ENCODE data around the gene UPF1. TPM values are rescaled to one million over a fixed set of nuclear protein-coding genes. Genes with fewer than 3 reads are reported as not detected.

UPF1 gene
- total and polyA plus RNA-seq, 10 donors = 31.2 to 161 (median 84.4) TPM

DNA sequence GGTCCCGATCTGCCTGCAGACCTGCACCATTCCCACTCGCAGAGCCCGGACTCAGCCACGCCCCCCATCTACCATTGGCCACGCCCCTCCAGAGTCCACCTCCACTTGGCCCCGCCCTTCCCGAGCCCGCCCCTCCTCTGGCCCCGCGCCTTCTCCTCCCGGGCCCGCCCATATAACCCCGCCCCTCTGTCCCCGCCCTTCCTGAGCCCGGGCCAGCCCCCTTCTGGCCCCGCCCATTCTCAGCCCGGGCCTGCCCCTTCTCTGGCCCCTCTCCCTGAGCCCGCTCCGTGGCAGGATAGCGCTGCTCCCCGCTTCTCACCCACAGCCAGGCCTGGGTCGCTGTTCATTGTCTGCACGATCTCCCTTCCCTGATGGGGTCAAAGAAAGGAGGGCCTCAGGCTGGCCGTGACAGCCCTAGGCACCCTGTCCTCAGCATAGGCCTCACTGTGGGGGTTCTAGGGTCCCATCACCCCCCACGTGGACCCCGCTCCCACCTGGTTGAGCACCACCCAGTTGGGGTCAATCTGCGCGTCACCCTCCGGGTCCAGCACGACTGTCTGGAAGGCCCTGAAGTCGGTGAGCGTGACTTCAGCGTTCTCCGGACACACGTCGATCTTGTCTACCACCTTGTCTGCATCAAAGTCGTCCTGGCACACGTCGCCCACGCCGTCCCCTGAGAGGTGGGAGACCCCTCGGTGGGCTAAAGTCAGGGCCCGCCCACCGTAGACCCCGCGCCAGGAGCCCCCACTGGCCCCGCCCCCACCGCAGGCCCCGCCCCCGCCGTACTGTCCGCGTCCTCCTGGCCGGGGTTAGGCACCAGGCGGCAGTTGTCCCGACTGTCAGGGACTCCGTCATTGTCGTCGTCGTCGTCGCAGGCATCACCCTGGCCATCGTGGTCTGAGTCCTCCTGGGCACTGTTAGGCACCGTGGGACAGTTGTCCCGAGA lies 46.3 kb upstream of the UPF1 start:
- TF ChIP-seq POLR2AphosphoS5 (IDR thresholded peaks at IDR 0.05) (peak in 1 of 3 donors; percentile 9), CTCF (IDR thresholded peaks at IDR 0.05 in 8 of 11, conservative IDR thresholded peaks at IDR 0.05 in 3 of 11) (no peak)
- intact Hi-C loops (cut with DNase I; ENCODE audit: low total_unique reads) = no loop called here
- 10 to 16% (median 13%) methylated on average over 32 to 65 of the region's 65 CpGs for WGBS, 5 donors
- Histone ChIP-seq H3K4me3 (peak overlapping the region in 1 of 8 donors; percentile 50), H3K36me3 (no peaks in the 10 kb centered on the region), H3K27me3 (replicated peaks in 1 of 7) (peaks cover 4 to 92% (median 64%) of the 10 kb centered on the region in 7 donors), H3K4me1 (peaks cover 23 to 52% (median 41%) of the 10 kb centered on the region in 6 donors), H3K9me3 (no peaks in the 10 kb centered on the region), H3K27ac (no peak overlapping the region)
- DNase-seq = no peak

DNA sequence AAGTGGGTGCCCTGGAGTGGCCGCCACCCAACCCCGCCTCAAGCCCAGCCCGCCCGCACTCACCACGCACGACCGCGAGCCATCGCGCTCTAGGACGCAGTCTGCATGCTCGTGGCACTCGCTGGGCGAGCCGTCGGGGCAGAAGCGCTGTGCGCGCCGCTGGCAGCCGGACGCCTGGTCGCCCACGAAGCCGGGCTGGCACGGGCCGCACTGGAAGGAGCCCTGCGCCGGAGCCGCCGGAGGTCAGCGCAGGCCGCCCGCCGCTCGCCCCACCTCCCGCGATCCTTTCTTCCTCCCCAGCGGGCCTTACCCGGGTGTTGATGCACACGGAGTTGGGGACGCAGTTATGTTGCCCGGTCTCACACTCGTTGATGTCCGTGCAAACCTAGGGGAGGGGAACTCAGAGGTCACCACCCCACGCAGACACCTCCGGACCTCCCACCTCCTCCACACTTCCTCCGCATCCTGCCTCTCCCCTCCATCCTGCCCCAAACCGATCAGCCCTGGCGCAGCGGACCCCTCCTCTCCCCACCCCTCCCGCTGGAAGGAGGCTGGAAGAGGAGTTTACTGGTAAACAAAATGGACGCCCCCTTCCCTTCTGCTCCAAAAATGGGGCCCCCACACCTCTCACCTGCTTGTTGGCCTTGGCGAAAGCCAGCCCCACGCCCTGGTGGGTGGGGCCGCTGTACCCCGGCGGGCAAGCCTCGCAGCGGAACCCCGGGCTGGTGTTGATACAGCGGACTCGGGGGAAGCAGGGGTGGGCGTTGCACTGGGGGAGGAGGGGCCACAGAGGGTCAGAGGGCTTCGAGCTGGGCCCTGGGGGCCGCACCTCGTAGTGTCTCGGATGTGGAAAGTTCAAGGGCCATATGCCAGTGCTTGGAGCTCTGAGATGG lies 43.0 kb upstream of the UPF1 start:
- H3K4me1 ChIP-seq = peaks cover 27 to 61% (median 49%) of the 10 kb centered on the region in 6 donors
- H3K9me3 ChIP-seq = no peaks in the 10 kb centered on the region
- H3K27me3 ChIP-seq (replicated peaks in 1 of 7) = peaks cover 4 to 100% (median 87%) of the 10 kb centered on the region in 7 donors
- H3K36me3 ChIP-seq = no peaks in the 10 kb centered on the region
- peak overlapping the region in 3 of 8 donors; percentile 33 to 67 (median 33) for H3K4me3 ChIP-seq
- intact Hi-C loops (cut with DNase I; ENCODE audit: low total_unique reads) = no loop called here
- TF ChIP-seq POLR2A (IDR thresholded peaks at IDR 0.05) = no peak
- TF ChIP-seq POLR2AphosphoS5 (IDR thresholded peaks at IDR 0.05) = no peak
- no peak for TF ChIP-seq CTCF (IDR thresholded peaks at IDR 0.05 in 8 of 11, conservative IDR thresholded peaks at IDR 0.05 in 3 of 11)
- no peak overlapping the region for H3K27ac ChIP-seq
- peak; percentile 58 for DNase-seq
- WGBS, 5 donors = 4 to 6% (median 5%) methylated on average over 27 to 68 of the region's 68 CpGs

- H3K36me3 ChIP-seq = no peaks in the 10 kb centered on the region
- WGBS, 5 donors = 4 to 8% (median 6%) methylated on average over 26 to 38 of the region's 38 CpGs
- H3K9me3 ChIP-seq = no peaks in the 10 kb centered on the region
- no peak for TF ChIP-seq POLR2A (IDR thresholded peaks at IDR 0.05)
- DNase-seq = no peak
- H3K4me3 ChIP-seq = peak overlapping the region in 7 of 8 donors; percentile 28 to 67 (median 33)
- peaks cover 27 to 61% (median 49%) of the 10 kb centered on the region in 6 donors for H3K4me1 ChIP-seq
- intact Hi-C loops (cut with DNase I; ENCODE audit: low total_unique reads) = no loop called here
- H3K27me3 ChIP-seq (replicated peaks in 1 of 7) = peaks cover 4 to 100% (median 94%) of the 10 kb centered on the region in 7 donors
- H3K27ac ChIP-seq = no peak overlapping the region
Measured at GRCh38 chr19:18789422-18789869, 42.3 kb upstream of the UPF1 start.

GRCh38 chr19:18789883-18790565 lies 41.7 kb upstream of the UPF1 start:
- intact Hi-C loops (cut with DNase I; ENCODE audit: low total_unique reads) = no loop called here
- peak overlapping the region in 7 of 8 donors; percentile 28 to 67 (median 33) for H3K4me3 ChIP-seq
- peak; percentile 74 for DNase-seq
- no peak overlapping the region for H3K27ac ChIP-seq
- no peaks in the 10 kb centered on the region for H3K9me3 ChIP-seq
- peaks cover 27 to 56% (median 48%) of the 10 kb centered on the region in 6 donors for H3K4me1 ChIP-seq
- 1 to 4% (median 3%) methylated on average over 23 to 65 of the region's 65 CpGs for WGBS, 5 donors
- no peaks in the 10 kb centered on the region for H3K36me3 ChIP-seq
- H3K27me3 ChIP-seq (replicated peaks in 1 of 7) = peaks cover 4 to 100% (median 92%) of the 10 kb centered on the region in 7 donors
- TF ChIP-seq POLR2A (IDR thresholded peaks at IDR 0.05) (no peak), CTCF (IDR thresholded peaks at IDR 0.05 in 8 of 11, conservative IDR thresholded peaks at IDR 0.05 in 3 of 11) (no peak), POLR2AphosphoS5 (IDR thresholded peaks at IDR 0.05) (no peak)

Data from spleen (tissue), 11 donors.